Stimulated activated CD8-positive, alpha-beta memory T cell treated with anti-CD3 and anti-CD28 coated beads, Interleukin-4, amount 100 ng/mL, for 4 hours (primary cell): Measurements from ENCODE around the gene MRPL52.
"Not testable (repeated sequence)": the region's sequence is repeated elsewhere in the genome, so short reads cannot be mapped to it uniquely, and the experiment has no call there.

Source experiments
- DNase-seq, 2 donors: peaks; one replicate each; pipeline ENCODE4 v3.0.0-alpha.2; 2020; ENCODE audit warnings: low read depth in 2 of 2, low spot score in 1 of 2

The MRPL52 gene

DNA sequence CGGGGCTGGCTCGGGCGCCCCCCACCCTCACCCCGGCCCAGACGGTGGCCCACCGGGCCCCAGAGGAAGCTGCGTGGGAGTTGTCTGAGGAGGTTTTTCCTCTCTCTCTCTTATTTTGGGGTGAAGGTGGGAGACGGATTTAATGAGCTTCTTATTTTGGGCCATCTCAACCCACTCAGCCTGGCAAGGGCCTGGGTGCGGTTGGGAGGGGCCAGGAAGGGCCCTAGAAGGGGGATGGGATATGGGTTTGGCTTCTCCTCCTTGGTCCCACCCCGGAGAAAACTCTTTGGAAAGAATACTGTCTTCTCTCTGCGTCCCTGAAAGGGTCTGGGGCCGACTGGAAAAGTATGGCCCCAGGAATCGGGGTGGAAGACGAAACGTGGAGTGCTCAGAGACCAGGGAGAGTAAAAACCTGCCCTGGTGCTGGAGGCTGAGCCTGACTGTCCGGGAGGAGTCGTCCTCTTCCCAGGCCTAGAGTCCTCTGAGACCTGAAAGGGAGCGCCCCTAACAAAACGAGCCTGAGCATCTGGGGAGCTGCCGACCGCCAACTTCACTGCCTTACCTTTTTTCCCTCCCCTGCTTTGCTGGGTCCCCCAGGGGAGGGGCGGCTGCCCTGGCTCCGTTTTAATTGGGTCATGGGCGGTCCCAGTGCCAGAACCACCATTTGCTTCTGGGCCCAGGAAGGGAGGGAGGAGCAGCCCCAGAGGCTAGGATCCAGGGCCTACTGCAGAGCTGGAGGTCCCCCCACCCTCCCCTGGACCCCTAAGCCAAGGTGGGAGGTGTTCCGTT, 8.3 kb downstream of the MRPL52 start:
- DNase-seq, result no peak

DNA sequence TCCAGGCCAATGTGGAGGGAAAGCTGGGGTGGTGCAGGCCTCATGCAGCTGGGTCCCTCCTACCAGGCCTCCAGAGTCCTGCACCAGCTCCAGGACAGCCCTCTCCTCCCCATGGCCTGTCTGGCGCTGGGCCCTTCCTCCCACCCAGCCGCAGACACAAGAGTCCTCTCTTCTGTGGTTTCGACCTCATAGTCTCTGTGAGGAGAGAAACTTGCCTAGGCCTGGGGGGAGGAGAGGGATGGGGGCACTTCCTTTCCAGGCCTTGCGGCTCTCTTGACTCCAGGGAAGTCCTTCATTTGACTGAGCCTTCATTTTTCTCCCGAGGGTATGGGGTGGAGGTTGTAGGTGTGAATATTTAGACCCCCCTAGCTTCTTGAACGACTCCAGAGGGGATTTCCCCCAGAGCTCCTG, 8.9 kb downstream of the MRPL52 start:
- DNase-seq, result no peak

DNA sequence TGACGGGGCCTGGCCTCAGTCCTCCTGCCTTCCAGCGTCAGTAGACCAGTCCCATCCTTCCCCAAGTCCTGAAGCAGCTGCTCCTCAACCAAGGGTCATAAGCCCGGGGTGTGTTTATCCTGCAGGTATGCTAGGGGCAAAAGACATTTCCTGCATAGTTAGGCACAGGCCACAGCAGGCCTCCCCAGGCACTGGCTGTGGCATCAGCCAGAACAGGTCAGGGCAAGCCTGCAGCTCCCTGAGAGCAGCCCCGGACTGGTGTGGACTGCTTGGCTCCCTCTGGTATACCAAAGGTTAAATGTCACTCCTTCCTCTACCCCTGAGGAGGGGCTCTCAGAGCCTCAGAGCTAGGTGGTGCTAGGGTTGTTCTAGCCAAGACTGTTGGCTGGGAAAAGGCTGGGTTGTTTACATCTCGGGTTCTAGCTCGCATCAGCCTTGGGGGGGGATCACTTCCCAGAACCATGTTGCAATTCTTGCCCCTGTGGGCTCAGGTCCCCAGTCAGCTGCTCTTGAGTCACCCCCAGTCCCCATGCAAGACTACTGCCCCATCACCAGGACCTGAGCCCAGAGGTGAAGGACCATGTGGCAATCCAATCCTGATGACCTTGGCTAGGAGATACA, 9.6 kb downstream of the MRPL52 start:
- no peak for DNase-seq

DNA sequence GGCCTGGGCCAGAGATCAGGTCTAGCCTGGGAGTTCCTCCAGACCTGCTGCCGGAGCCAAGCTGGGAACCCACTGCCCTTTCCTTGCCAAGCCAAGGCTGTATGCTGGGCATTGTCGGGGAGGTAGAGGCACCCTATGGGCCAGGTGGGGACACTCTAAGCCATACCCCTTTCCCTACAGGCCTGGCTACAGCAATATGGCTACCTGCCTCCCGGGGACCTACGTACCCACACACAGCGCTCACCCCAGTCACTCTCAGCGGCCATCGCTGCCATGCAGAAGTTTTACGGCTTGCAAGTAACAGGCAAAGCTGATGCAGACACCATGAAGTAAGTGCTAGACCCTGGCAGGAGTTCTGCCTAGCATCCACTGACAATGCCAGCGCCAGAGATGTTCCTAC, 11.6 kb downstream of the MRPL52 start:
- DNase-seq, result no peak

DNA sequence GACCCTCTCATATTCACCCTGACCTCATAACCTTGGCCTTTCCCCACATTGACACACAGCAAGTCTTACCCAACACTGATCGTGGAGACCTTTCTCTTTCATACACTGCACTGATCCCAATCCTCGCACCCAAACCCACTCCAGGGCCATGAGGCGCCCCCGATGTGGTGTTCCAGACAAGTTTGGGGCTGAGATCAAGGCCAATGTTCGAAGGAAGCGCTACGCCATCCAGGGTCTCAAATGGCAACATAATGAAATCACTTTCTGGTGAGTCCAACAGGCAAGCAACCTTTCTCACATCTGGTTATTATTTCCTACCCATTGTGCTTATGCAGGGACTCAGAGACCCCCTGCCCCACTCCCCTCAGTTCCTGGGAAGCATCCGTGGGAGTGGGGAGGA, 12.1 kb downstream of the MRPL52 start:
- no peak for DNase-seq

DNA sequence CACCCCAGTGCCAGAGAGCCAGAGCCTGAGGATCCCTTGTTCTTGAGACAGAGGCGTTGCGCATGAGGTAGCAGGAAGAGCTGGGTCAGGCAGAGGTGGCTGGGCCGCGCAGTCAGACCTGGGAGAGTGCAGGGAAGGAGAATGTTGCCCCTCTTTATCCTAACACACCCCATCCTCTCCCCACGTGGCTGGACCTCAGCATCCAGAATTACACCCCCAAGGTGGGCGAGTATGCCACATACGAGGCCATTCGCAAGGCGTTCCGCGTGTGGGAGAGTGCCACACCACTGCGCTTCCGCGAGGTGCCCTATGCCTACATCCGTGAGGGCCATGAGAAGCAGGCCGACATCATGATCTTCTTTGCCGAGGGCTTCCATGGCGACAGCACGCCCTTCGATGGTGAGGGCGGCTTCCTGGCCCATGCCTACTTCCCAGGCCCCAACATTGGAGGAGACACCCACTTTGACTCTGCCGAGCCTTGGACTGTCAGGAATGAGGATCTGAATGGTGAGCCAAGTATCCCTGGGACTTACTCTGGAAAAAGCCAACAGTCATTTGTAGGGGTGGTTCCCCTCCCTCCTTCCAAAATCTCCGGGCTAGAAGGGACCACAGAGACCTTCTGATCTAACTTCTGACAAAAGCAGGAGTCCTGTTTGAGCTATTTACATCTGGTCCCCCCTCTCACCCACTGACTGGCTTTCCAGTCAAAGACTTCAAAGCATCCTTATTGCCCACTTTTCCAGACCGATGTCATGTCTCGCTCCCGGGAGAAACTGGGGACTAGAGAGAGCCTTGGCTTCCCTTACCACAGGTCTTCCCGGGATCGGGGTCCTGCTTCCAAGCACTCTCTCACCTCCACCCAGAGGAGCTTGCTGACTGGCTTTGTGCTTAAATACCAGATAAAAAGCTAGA, 12.8 kb downstream of the MRPL52 start:
- DNase-seq, result no peak

DNA sequence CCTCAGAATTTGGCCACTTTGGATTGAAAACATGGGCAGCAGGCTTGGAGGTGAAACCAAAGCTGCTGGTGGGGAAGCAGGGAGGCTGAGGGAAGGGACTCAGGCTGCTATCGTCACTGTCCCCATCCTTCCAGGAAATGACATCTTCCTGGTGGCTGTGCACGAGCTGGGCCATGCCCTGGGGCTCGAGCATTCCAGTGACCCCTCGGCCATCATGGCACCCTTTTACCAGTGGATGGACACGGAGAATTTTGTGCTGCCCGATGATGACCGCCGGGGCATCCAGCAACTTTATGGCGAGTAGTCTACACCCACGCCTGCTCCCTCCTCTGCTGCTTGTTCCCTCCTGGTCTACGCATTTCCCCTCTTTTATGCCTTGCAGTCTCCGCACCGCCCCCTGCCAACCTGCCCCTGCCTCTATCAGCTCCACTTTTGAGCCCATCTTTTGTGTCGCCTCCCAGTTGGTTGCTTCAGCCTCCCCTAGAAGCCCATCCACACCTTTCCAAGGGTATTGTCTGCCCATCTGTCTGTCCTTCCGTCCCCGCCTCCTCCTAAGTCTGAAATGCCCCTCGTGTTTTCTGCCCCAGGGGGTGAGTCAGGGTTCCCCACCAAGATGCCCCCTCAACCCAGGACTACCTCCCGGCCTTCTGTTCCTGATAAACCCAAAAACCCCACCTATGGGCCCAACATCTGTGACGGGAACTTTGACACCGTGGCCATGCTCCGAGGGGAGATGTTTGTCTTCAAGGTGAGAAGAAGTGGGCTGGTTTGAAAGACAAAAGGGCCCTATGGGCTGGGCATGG, 13.6 kb downstream of the MRPL52 start:
- no peak for DNase-seq

DNA sequence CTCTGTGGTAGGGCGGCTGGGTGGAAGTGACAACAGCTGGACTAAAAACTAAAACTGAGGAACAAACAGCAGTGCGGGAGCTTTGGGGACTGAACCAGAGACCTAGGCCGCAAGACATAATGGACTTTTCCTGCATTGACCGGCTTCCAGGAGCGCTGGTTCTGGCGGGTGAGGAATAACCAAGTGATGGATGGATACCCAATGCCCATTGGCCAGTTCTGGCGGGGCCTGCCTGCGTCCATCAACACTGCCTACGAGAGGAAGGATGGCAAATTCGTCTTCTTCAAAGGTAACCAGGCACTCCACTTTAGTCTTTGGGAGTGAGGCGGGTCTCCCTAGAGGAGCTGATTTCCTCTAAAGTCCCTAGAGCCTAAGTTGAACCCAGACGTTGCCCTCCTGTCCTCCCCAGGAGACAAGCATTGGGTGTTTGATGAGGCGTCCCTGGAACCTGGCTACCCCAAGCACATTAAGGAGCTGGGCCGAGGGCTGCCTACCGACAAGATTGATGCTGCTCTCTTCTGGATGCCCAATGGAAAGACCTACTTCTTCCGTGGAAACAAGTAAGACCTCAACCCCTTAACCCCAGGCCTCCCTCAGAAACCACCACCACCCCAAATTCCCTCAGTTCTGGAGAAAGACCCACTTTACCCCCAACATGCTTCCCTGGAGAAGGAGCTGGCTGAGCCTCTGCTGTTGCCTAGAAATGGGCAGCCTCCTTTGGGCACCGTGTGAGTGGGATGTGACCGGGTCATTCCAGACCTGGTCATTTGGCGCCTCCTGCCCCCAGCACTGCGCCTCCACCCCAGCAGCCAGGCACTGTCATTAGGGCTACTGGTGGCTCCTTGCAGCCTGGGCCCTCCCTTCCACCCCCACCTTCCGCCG, 14.8 kb downstream of the MRPL52 start:
- no peak for DNase-seq

DNA sequence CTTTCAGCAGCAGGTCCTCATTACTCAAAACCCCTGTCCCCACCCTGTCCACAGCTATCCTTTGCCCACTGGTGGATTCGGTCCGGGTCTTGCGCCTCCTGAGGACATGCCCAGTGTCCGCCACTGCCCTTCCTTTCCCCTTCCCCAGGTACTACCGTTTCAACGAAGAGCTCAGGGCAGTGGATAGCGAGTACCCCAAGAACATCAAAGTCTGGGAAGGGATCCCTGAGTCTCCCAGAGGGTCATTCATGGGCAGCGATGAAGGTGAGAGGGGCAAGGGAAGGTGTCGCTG, 15.4 kb downstream of the MRPL52 start:
- DNase-seq, result no peak

DNA sequence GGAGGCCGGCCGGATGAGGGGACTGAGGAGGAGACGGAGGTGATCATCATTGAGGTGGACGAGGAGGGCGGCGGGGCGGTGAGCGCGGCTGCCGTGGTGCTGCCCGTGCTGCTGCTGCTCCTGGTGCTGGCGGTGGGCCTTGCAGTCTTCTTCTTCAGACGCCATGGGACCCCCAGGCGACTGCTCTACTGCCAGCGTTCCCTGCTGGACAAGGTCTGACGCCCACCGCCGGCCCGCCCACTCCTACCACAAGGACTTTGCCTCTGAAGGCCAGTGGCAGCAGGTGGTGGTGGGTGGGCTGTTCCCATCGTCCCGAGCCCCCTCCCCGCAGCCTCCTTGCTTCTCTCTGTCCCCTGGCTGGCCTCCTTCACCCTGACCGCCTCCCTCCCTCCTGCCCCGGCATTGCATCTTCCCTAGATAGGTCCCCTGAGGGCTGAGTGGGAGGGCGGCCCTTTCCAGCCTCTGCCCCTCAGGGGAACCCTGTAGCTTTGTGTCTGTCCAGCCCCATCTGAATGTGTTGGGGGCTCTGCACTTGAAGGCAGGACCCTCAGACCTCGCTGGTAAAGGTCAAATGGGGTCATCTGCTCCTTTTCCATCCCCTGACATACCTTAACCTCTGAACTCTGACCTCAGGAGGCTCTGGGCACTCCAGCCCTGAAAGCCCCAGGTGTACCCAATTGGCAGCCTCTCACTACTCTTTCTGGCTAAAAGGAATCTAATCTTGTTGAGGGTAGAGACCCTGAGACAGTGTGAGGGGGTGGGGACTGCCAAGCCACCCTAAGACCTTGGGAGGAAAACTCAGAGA, 16.3 kb downstream of the MRPL52 start:
- no peak for DNase-seq

DNA sequence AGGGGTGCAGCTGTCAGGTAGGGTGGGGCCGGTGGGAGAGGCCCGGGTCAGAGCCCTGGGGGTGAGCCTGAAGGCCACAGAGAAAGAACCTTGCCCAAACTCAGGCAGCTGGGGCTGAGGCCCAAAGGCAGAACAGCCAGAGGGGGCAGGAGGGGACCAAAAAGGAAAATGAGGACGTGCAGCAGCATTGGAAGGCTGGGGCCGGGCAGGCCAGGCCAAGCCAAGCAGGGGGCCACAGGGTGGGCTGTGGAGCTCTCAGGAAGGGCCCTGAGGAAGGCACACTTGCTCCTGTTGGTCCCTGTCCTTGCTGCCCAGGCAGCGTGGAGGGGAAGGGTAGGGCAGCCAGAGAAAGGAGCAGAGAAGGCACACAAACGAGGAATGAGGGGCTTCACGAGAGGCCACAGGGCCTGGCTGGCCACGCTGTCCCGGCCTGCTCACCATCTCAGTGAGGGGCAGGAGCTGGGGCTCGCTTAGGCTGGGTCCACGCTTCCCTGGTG, 17.2 kb downstream of the MRPL52 start:
- no peak for DNase-seq

DNA sequence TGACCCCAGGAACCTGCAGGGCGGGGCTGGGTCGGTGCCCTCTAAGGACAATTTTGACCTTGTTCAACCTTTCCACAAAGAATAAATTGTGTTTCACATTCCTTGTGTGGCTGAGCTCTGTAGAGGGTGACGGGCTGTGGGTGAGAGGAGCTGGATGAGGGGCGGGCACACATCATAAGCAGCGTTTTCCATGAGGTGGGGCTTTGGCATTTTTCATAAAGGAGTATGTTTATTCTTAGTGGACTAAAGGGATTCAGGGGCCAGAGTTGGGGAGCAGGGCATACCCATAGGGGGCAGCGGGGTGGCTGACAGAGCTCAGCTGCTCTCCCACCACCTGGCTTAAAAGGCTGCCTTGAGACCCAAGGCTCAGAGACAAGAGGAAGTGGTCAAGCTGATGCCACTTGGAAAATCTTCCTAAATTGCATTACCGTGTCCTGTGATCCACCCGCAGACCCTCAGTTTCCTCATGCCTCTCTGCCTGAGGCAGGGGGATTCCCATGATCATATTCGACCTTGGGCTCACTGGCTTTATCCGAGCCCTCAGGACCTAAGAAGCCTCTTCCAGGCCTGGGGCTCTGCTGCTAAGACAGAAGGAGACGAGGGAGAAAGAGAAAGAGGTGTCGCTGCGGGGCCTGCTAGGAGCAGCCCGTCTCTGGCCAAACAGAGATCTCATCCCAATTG, 18.1 kb downstream of the MRPL52 start:
- no peak for DNase-seq

DNA sequence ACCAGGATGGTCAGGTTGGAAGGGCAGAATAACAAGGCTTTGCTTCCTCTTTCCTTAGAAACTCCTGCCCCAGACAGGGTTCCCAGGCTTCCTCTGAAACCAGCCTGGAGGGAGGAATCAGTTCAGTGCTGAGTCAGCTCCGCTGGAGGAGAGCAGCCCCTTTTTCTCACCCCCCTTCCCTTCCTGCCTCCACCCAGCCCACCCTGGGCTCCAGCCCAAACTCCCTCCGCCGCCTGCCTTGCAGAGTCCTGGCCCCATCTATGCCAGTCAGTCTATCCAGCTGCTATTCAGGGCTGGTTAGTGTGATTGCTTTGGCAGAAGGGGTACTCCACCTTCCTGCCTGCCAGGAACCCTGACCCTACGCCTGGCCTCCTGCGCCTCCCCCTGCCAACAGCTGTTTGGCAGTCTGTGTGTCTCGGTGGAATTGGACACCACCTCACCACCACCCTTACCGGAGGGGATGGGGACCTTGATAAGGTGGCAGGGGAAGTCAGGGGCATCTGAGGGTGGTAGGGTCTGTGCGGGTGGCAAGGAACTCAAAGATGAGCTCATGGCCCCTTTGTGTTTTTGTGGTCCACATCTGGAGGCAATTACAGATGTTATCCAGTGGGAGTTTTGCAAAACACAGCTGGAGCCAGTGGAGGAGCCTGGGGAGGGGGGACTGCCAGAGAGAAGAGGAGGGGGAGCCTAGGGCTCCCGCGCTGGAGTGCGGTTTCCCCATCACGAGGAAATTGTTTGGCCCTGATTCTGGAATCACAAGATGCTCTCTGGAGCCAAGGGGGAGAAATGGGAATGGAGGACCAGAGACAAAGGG, 18.9 kb downstream of the MRPL52 start:
- no peak for DNase-seq

DNA sequence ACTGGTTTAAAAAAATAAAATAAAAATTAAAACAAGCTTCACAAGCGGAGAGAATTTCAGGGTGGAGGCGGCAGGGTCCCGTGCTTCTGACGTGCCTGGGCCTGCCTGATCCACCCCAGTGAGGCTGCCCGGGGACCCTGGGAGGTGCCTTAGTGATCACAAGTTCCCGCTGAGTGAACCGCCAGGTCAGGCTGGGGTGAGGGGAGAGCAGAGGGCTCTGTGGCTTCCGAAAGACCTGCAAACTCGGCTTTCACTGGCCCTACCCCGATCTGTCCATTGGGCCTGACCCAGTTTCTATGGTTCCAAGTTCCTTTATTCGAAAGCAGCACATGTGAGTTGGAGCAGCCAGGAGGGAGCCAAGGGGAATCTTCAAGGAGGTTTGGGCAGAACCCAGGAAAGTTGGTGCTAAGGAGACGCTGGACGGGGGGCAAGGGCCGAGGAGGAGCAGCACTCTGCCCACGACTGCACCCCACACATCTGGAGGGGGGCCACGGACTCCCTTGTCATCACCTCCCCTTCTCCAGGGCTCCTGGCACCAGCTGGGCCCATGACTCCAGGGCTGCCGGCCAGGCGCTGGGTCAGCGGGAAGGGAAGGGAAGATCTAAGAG, 19.6 kb downstream of the MRPL52 start:
- DNase-seq, result no peak

DNA sequence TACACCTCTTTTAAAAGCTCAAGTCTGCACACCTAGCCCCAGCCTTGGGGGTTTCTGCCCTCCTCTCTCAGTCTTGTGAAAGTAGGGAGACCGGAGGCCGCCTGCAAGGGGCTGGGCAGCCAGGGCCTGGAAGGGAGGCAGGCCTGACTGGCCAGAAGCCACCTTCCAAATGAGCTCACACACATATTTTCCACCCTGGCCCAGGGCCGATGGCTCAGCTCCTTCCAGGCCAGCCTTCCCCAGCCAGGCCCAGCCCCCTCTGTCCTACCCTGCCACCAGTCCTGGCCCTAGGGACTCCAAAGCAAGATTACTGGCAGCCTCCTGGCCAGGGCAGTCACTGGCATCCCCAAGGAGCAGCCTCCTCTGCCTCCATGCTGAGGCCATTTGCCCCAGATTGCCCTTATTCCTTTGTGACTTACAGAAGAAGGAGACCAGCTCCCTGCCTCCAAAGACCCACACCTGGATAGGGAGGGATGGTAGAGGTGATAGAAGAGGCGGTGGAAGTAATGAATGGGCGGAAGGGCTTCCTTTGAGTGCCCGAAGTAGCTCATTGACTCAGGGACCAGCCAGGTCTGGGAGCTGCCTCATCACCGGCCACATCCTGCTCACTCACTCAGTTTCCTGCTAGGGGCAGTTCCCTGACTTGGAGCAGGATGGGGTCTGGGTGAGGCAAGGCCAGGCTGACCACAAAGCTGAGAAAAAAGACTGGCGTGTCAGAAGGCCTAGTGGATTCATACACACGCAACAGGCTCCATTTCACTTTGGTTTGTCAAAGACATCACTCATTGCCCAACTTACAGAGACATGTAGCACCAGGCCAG, 21.5 kb downstream of the MRPL52 start:
- DNase-seq, result no peak

DNA sequence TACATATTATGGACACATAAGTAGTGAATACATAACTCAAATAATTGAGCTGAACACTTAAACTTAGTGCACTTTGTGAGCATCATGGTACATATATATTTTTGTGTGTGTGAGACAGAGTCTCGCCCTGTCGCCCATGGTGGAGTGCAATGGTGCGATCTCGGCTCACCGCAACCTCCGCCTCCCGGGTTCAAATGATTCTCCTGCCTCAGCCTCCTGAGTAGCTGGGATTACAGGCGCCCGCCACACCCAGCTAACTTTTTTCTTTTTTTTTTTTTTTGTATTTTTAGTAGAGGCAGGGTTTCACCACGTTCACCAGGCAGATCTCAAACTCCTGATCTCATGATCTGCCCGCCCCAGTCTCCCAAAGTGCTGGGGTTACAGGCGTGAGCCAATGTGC, 22.5 kb downstream of the MRPL52 start:
- DNase-seq, result not testable (repeated sequence)

DNA sequence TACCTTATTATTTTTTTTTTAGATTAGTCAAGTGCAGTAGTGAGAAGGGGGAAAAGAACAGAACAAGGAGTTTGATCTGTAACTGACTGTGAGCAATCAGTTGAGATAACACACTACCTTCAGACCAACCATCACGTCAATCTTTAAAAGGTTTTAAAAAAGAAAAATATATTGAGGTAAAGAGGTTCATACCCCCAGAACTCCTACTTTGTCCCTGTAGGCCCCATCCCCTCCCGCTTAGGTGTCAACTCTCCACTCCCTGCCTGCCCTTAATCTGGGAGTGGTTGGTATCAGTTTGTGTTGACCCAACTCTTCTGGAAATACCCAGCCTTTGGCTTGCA, 22.9 kb downstream of the MRPL52 start:
- no peak for DNase-seq
